WTC11 (cell line): ENCODE results near the gene TTLL11. TPM values are rescaled to one million over a fixed set of nuclear protein-coding genes. Genes with fewer than 3 reads are reported as not detected.
A peak's percentile ranks its signal among the peaks of the same experiment; 100 is the strongest.

ENCODE experiments used
- ATAC-seq: fragments of 200-7000 bp; cut with Tn5 transposase; 2 replicates; pipeline ENCODE4 v1.10.0; 2021; ENCODE audit warnings: mild to moderate bottlenecking, moderate library complexity
- CTCF ChIA-PET: fragments of 300-600 bp; sonication (Branson Sonifier 250); formaldehyde crosslinking; loops from one replicate; lab custom pipeline; 2021; ENCODE audit warnings: antibody characterized with exemption; lab: Charles Lee
- POLR2A ChIA-PET: fragments of 350-600 bp; sonication (Branson Sonifier 250); formaldehyde crosslinking; loops from one replicate; lab custom pipeline; 2021; ENCODE audit warnings: antibody characterized with exemption; lab: Charles Lee
- DNase-seq: peaks from one replicate; pipeline ENCODE4 v3.0.0; 2021; ENCODE audit warnings: low spot score
- H3K27ac Mint-ChIP-seq: 2 replicates; pipeline ENCODE4 v1.8.0; 2021; ENCODE audit warnings: mixed read lengths
- H3K27me3 Mint-ChIP-seq: 2 replicates; pipeline ENCODE4 v1.8.0; 2021; ENCODE audit warnings: low read depth, mild to moderate bottlenecking, moderate library complexity, mixed read lengths
- H3K36me3 Mint-ChIP-seq: 2 replicates; pipeline ENCODE4 v1.8.0; 2021; ENCODE audit warnings: mixed read lengths
- H3K4me1 Mint-ChIP-seq: 2 replicates; pipeline ENCODE4 v1.8.0; 2022; ENCODE audit warnings: mixed read lengths
- H3K4me3 Mint-ChIP-seq: 2 replicates; pipeline ENCODE4 v1.8.0; 2021; ENCODE audit warnings: mild to moderate bottlenecking, moderate library complexity, mixed read lengths
- H3K9me3 Mint-ChIP-seq: 2 replicates; pipeline ENCODE4 v1.8.0; 2021; ENCODE audit warnings: mixed read lengths
- ATF1 ChIP-seq: sonication (generic); formaldehyde crosslinking; IDR thresholded peaks from 2 replicates; pipeline ENCODE4 v1.8.1; 2023; ENCODE audit warnings: mild to moderate bottlenecking, moderate library complexity, missing genetic modification reagents
- ATF3 ChIP-seq: sonication (generic); formaldehyde crosslinking; conservative IDR thresholded peaks from 2 replicates; pipeline ENCODE4 v1.8.1; 2022; ENCODE audit warnings: mild to moderate bottlenecking, missing genetic modification reagents
- ELF4 ChIP-seq: sonication (generic); formaldehyde crosslinking; IDR thresholded peaks from 2 replicates; pipeline ENCODE4 v1.8.1; 2022; ENCODE audit warnings: low read depth, mild to moderate bottlenecking, moderate library complexity, missing genetic modification reagents
- IRF1 ChIP-seq: sonication (generic); formaldehyde crosslinking; IDR thresholded peaks from 2 replicates; pipeline ENCODE4 v1.8.0; 2023; ENCODE audit warnings: missing genetic modification reagents
- JUN ChIP-seq: sonication (generic); formaldehyde crosslinking; IDR thresholded peaks from 2 replicates; pipeline ENCODE4 v1.8.0; 2023; ENCODE audit warnings: mild to moderate bottlenecking, missing genetic modification reagents
- PRDM15 ChIP-seq: sonication (generic); formaldehyde crosslinking; IDR thresholded peaks from 2 replicates; pipeline ENCODE4 v1.8.0; 2022; ENCODE audit warnings: missing genetic modification reagents
- PREB ChIP-seq: sonication (generic); formaldehyde crosslinking; IDR thresholded peaks from 2 replicates; pipeline ENCODE4 v1.8.1; 2022; ENCODE audit warnings: mild to moderate bottlenecking, missing genetic modification reagents, moderate library complexity, borderline replicate concordance
- RELA ChIP-seq: sonication (generic); formaldehyde crosslinking; IDR thresholded peaks from 2 replicates; pipeline ENCODE4 v1.8.1; 2022; ENCODE audit warnings: missing genetic modification reagents, mild to moderate bottlenecking, borderline replicate concordance
- STAT6 ChIP-seq: sonication (generic); formaldehyde crosslinking; conservative IDR thresholded peaks from 2 replicates; pipeline ENCODE4 v1.8.1; 2023; ENCODE audit warnings: mild to moderate bottlenecking, low read depth, missing genetic modification reagents, moderate library complexity
- TCF7 ChIP-seq: sonication (generic); formaldehyde crosslinking; IDR thresholded peaks from 2 replicates; pipeline ENCODE4 v1.8.0; 2022; ENCODE audit warnings: mild to moderate bottlenecking, low read depth, missing genetic modification reagents, moderate library complexity
- TEAD1 ChIP-seq: sonication (generic); formaldehyde crosslinking; IDR thresholded peaks from 2 replicates; pipeline ENCODE4 v1.8.0; 2022; ENCODE audit warnings: mild to moderate bottlenecking, missing genetic modification reagents
- TP53 ChIP-seq: sonication (generic); formaldehyde crosslinking; IDR thresholded peaks from 2 replicates; pipeline ENCODE4 v1.8.1; 2023; ENCODE audit warnings: mild to moderate bottlenecking, missing genetic modification reagents
- ZBTB21 ChIP-seq: sonication (generic); formaldehyde crosslinking; IDR thresholded peaks from 2 replicates; pipeline ENCODE4 v1.8.1; 2023; ENCODE audit warnings: mild to moderate bottlenecking, missing genetic modification reagents, borderline replicate concordance
- ZNF121 ChIP-seq: sonication (generic); formaldehyde crosslinking; IDR thresholded peaks from 2 replicates; pipeline ENCODE4 v1.8.0; 2023; ENCODE audit warnings: missing genetic modification reagents
- ZNF138 ChIP-seq: sonication (generic); formaldehyde crosslinking; conservative IDR thresholded peaks from 2 replicates; pipeline ENCODE4 v1.8.1; 2022; ENCODE audit warnings: mild to moderate bottlenecking, moderate library complexity, missing genetic modification reagents
- ZNF219 ChIP-seq: sonication (generic); formaldehyde crosslinking; IDR thresholded peaks from 2 replicates; pipeline ENCODE4 v1.8.0; 2023; ENCODE audit warnings: missing genetic modification reagents, mild to moderate bottlenecking, borderline replicate concordance
- ZNF423 ChIP-seq: fragments of 250-450 bp; sonication (Bioruptor Pico); IDR thresholded peaks from 2 replicates; pipeline ENCODE4 v2.1.2; 2022; ENCODE audit warnings: mild to moderate bottlenecking, moderate library complexity
- total RNA-seq: library from RNA; stranded (reverse); gene quantifications from 3 replicates; pipeline ENCODE4 v1.2.3, GENCODE V29; 2021

The TTLL11 gene
- total RNA-seq, 1 experiment from 2014 or later = 1.1 TPM

- POLR2A ChIA-PET = interaction anchor here (0.8 kb wide), 1 partner anchor 17 kb away, joined by 3 read pairs; no protein-coding TSS in a partner anchor
- ATAC-seq (peak; percentile 21), DNase-seq (no peak)
- Mint-ChIP-seq H3K27me3 (peaks cover 15% of the 10 kb centered on the region), H3K27ac (no peak overlapping the region), H3K9me3 (no peaks in the 10 kb centered on the region), H3K4me3 (no peak overlapping the region), H3K4me1 (peaks cover 48% of the 10 kb centered on the region), H3K36me3 (no peaks in the 10 kb centered on the region)
- TF ChIP-seq PRDM15 (CRISPR knock-in tag) (peak; percentile 12; the same call in 1 of the 2 replicates), RELA (CRISPR knock-in tag) (no peak), ZNF121 (peak; percentile 98), JUN (no peak)
- CTCF ChIA-PET = interaction anchor here (1.2 to 5.8 kb wide), 8 partner anchors 8 to 224 kb away, joined by 4 to 40 read pairs (median 20); partner anchors contain the start of genes MORN5 and NDUFA8
Measured at GRCh38 chr9:122133263-122133983, 40.3 kb upstream of the TTLL11 start.

- ChIA-PET CTCF (interaction anchor here (1.0 to 5.8 kb wide), 5 partner anchors 10 to 224 kb away, joined by 7 to 40 read pairs (median 13); no protein-coding TSS in a partner anchor), POLR2A (no interaction called here)
- Mint-ChIP-seq H3K4me1 (peaks cover 47% of the 10 kb centered on the region), H3K9me3 (no peaks in the 10 kb centered on the region), H3K27ac (no peak overlapping the region), H3K4me3 (no peak overlapping the region), H3K36me3 (no peaks in the 10 kb centered on the region), H3K27me3 (peaks cover 22% of the 10 kb centered on the region)
- TF ChIP-seq ATF3 (CRISPR knock-in tag) = no peak
- no peak for TF ChIP-seq TCF7 (CRISPR knock-in tag)
- DNase-seq = no peak
- ATAC-seq = no peak
Measured at GRCh38 chr9:122132539-122132938, 39.4 kb upstream of the TTLL11 start.

- peaks cover 53% of the 10 kb centered on the region for H3K4me1 Mint-ChIP-seq
- no peak overlapping the region for H3K27ac Mint-ChIP-seq
- ChIA-PET CTCF (interaction anchor here (1.5 to 5.8 kb wide), 4 partner anchors 9 to 225 kb away, joined by 7 to 40 read pairs (median 16); no protein-coding TSS in a partner anchor), POLR2A (no interaction called here)
- H3K4me3 Mint-ChIP-seq = peak overlapping the region; percentile 43
- peak; percentile 61 for ATAC-seq
- H3K9me3 Mint-ChIP-seq = no peaks in the 10 kb centered on the region
- DNase-seq = peak; percentile 79
- H3K36me3 Mint-ChIP-seq = no peaks in the 10 kb centered on the region
- peaks cover 31% of the 10 kb centered on the region for H3K27me3 Mint-ChIP-seq
- peak; percentile 78 for TF ChIP-seq ZNF423 (CRISPR knock-in tag)
- peak; percentile 67; the same call in 1 of the 2 replicates for TF ChIP-seq TP53 (CRISPR knock-in tag)
- TF ChIP-seq ZNF219 (CRISPR knock-in tag) = no peak
- no peak for TF ChIP-seq IRF1
- TF ChIP-seq TEAD1 (CRISPR knock-in tag) = peak; percentile 82; the same call in 1 of the 2 replicates
- peak; percentile 47; the same call in 1 of the 2 replicates for TF ChIP-seq ZNF138 (CRISPR knock-in tag)
Measured at GRCh38 chr9:122131401-122132001, 38.4 kb upstream of the TTLL11 start.

- ATAC-seq = no peak
- POLR2A ChIA-PET = no interaction called here
- H3K27me3 Mint-ChIP-seq = peaks cover 38% of the 10 kb centered on the region
- no peak overlapping the region for H3K4me3 Mint-ChIP-seq
- H3K4me1 Mint-ChIP-seq = peaks cover 59% of the 10 kb centered on the region
- H3K36me3 Mint-ChIP-seq = no peaks in the 10 kb centered on the region
- CTCF ChIA-PET = interaction anchor here (1.9 to 5.8 kb wide), 3 partner anchors 8 to 226 kb away, joined by 13 to 40 read pairs (median 18); no protein-coding TSS in a partner anchor
- no peak for DNase-seq
- no peak overlapping the region; the same call in 1 of the 2 replicates for H3K27ac Mint-ChIP-seq
- H3K9me3 Mint-ChIP-seq = no peaks in the 10 kb centered on the region
- no peak for TF ChIP-seq ZNF423 (CRISPR knock-in tag)
- no peak for TF ChIP-seq STAT6 (CRISPR knock-in tag)
- TF ChIP-seq ATF1 = no peak
- TF ChIP-seq ELF4 = no peak
- no peak for TF ChIP-seq ZNF138 (CRISPR knock-in tag)
- TF ChIP-seq ZBTB21 (CRISPR knock-in tag) = no peak
- no peak for TF ChIP-seq PREB
Measured at GRCh38 chr9:122130837-122131236, 37.7 kb upstream of the TTLL11 start.
